Suppressor macrophage treated with lipopolysaccharide for 4 hours (primary cell): Measurements from ENCODE around the gene UCKL1.

Experiments
- DNase-seq: peaks from one replicate; pipeline ENCODE4 v3.0.0-alpha.2; 2020

Gene UCKL1

GRCh38 chr20:63958964-63959698 lies 2.9 kb upstream of the UCKL1 start:
- DNase-seq, result no peak

- no peak for DNase-seq
Observed at GRCh38 chr20:63958471-63958870, 2.3 kb upstream of the UCKL1 start.

GRCh38 chr20:63957690-63958441 lies 1.6 kb upstream of the UCKL1 start:
- peak; percentile 59 for DNase-seq

GRCh38 chr20:63957004-63957689 lies 931 bp upstream of the UCKL1 start:
- peak; percentile 41 for DNase-seq

- DNase-seq, result no peak
Observed at GRCh38 chr20:63956664-63957003, 418 bp upstream of the UCKL1 start.

- DNase-seq, result peak; percentile 49
Observed at GRCh38 chr20:63955281-63955826, 862 bp downstream of the UCKL1 start.

- no peak for DNase-seq
Observed at GRCh38 chr20:63953764-63954429, 2.3 kb downstream of the UCKL1 start.

- DNase-seq, result no peak
Observed at GRCh38 chr20:63952769-63953168, 3.4 kb downstream of the UCKL1 start.

- DNase-seq, result no peak
Observed at GRCh38 chr20:63952210-63952535, 4.0 kb downstream of the UCKL1 start.

GRCh38 chr20:63951398-63952209 lies 4.6 kb downstream of the UCKL1 start:
- no peak for DNase-seq

- DNase-seq, result no peak
Observed at GRCh38 chr20:63950701-63951397, 5.4 kb downstream of the UCKL1 start.

GRCh38 chr20:63947638-63948456 lies 8.4 kb downstream of the UCKL1 start:
- no peak for DNase-seq

- no peak for DNase-seq
Observed at GRCh38 chr20:63946986-63947637, 9.1 kb downstream of the UCKL1 start.

GRCh38 chr20:63945921-63946920 lies 10.0 kb downstream of the UCKL1 start:
- no peak for DNase-seq

- DNase-seq, result no peak
Observed at GRCh38 chr20:63945031-63945658, 11.1 kb downstream of the UCKL1 start.

GRCh38 chr20:63944078-63944941 lies 11.9 kb downstream of the UCKL1 start:
- no peak for DNase-seq

- no peak for DNase-seq
Observed at GRCh38 chr20:63943808-63944077, 12.5 kb downstream of the UCKL1 start.
